GDM1 (cell line): ENCODE data around the gene PTRH2.
A peak's percentile ranks its signal among the peaks of the same experiment; 100 is the strongest.
"Not testable (repeated sequence)": the region's sequence is repeated elsewhere in the genome, so short reads cannot be mapped to it uniquely, and the experiment has no call there.

Source experiments
- DNase-seq: peaks from one replicate; lab custom pipeline; 2025; lab: John Stamatoyannopoulos, UW

PTRH2 gene

GRCh38 chr17:59707149-59707970, at the start of gene PTRH2, which contains the start of gene VMP1:
Gene PTRH2 (minus strand): TSS chr17:59707430. CDS start chr17:59697978, 9,452 bp downstream.
Gene VMP1 (plus strand): TSS chr17:59707654. CDS start chr17:59731447, 23,793 bp downstream.
- DNase-seq: peak; percentile 97

GRCh38 chr17:59756236-59756818, 49.1 kb upstream of the PTRH2 start:
- DNase-seq: no peak

- DNase-seq: not testable (repeated sequence)
These were observed 47.8 kb upstream of the PTRH2 start for GRCh38 chr17:59755069-59755468.

- no peak for DNase-seq
These were observed 47.3 kb upstream of the PTRH2 start for GRCh38 chr17:59754552-59754951.

GRCh38 chr17:59753522-59754467, 46.6 kb upstream of the PTRH2 start:
- DNase-seq: peak; percentile 64

GRCh38 chr17:59752922-59753321, 45.7 kb upstream of the PTRH2 start:
- no peak for DNase-seq

- no peak for DNase-seq
These were observed 45.2 kb upstream of the PTRH2 start for GRCh38 chr17:59752446-59752845.

- DNase-seq: no peak
These were observed 44.8 kb upstream of the PTRH2 start for GRCh38 chr17:59751955-59752413.

GRCh38 chr17:59748591-59748990, 41.4 kb upstream of the PTRH2 start:
- no peak for DNase-seq

- peak; percentile 3 for DNase-seq
These were observed 39.7 kb upstream of the PTRH2 start for GRCh38 chr17:59746849-59747445.

GRCh38 chr17:59745040-59745439, 37.8 kb upstream of the PTRH2 start:
- DNase-seq: no peak

- DNase-seq: no peak
These were observed 36.6 kb upstream of the PTRH2 start for GRCh38 chr17:59743842-59744241.

GRCh38 chr17:59737324-59737723, 30.1 kb upstream of the PTRH2 start:
- DNase-seq: no peak

GRCh38 chr17:59734226-59734625, 27.0 kb upstream of the PTRH2 start:
- no peak for DNase-seq

- DNase-seq: no peak
These were observed 26.5 kb upstream of the PTRH2 start for GRCh38 chr17:59733697-59734096.

GRCh38 chr17:59730268-59730834, 23.1 kb upstream of the PTRH2 start:
- no peak for DNase-seq

- no peak for DNase-seq
These were observed 20.7 kb upstream of the PTRH2 start for GRCh38 chr17:59727817-59728533.

GRCh38 chr17:59725691-59726090, 18.5 kb upstream of the PTRH2 start:
- no peak for DNase-seq

GRCh38 chr17:59723607-59724006, 16.4 kb upstream of the PTRH2 start:
- no peak for DNase-seq

GRCh38 chr17:59723041-59723440, 15.8 kb upstream of the PTRH2 start:
- no peak for DNase-seq

GRCh38 chr17:59722623-59723022, 15.4 kb upstream of the PTRH2 start:
- DNase-seq: no peak
